ENCODE data around the gene SDK1. TPM values are rescaled to one million over a fixed set of nuclear protein-coding genes. Genes with fewer than 3 reads are reported as not detected.
"Not testable (repeated sequence)": the region's sequence is repeated elsewhere in the genome, so short reads cannot be mapped to it uniquely, and the experiment has no call there.

Gene SDK1
- total RNA-seq, 2 experiments from 2014 or later, result 0.10 to 0.17 TPM

GRCh38 chr7:3915337-3915878, 614.4 kb downstream of the SDK1 start:
- Mint-ChIP-seq H3K36me3 (ENCODE audit: low read depth) (no peaks in the 10 kb centered on the region), H3K4me3 (no peak overlapping the region), H3K27me3 (no peaks in the 10 kb centered on the region), H3K9me3 (peaks cover 3% of the 10 kb centered on the region), H3K4me1 (peaks cover 6% of the 10 kb centered on the region), H3K27ac (no peak overlapping the region)
- no peak for DNase-seq
- POLR2A ChIA-PET, result no interaction called here
- CTCF ChIA-PET, result no interaction called here

- CTCF ChIA-PET, result no interaction called here
- H3K27me3 Mint-ChIP-seq, result no peaks in the 10 kb centered on the region
- no peak overlapping the region for H3K27ac Mint-ChIP-seq
- no peak for DNase-seq
- H3K4me1 Mint-ChIP-seq, result peaks cover 6% of the 10 kb centered on the region
- POLR2A ChIA-PET, result no interaction called here
- H3K4me3 Mint-ChIP-seq, result no peak overlapping the region
- peaks cover 3% of the 10 kb centered on the region for H3K9me3 Mint-ChIP-seq
- no peaks in the 10 kb centered on the region for H3K36me3 Mint-ChIP-seq (ENCODE audit: low read depth)
Observed at GRCh38 chr7:3916146-3916545, 615.1 kb downstream of the SDK1 start.

GRCh38 chr7:3917436-3917835, 616.4 kb downstream of the SDK1 start:
- H3K9me3 Mint-ChIP-seq, result peaks cover 3% of the 10 kb centered on the region

GRCh38 chr7:3918576-3918975, 617.5 kb downstream of the SDK1 start:
- Mint-ChIP-seq H3K36me3 (ENCODE audit: low read depth) (no peaks in the 10 kb centered on the region), H3K27ac (no peak overlapping the region), H3K9me3 (peaks cover 3% of the 10 kb centered on the region), H3K4me1 (peaks cover 6% of the 10 kb centered on the region), H3K4me3 (no peak overlapping the region), H3K27me3 (no peaks in the 10 kb centered on the region)
- POLR2A ChIA-PET, result no interaction called here
- peak; percentile 8 for DNase-seq
- CTCF ChIA-PET, result no interaction called here

More at GRCh38 chr7:3917436-3917835, 616.4 kb downstream of the SDK1 start:
- Mint-ChIP-seq H3K4me1 (peaks cover 6% of the 10 kb centered on the region), H3K4me3 (no peak overlapping the region), H3K27me3 (no peaks in the 10 kb centered on the region), H3K27ac (no peak overlapping the region), H3K36me3 (ENCODE audit: low read depth) (no peaks in the 10 kb centered on the region)
- POLR2A ChIA-PET, result no interaction called here
- CTCF ChIA-PET, result no interaction called here
- no peak for DNase-seq

GRCh38 chr7:3922175-3922635, 621.2 kb downstream of the SDK1 start:
- Mint-ChIP-seq H3K4me1 (peaks cover 6% of the 10 kb centered on the region), H3K27me3 (no peaks in the 10 kb centered on the region), H3K36me3 (ENCODE audit: low read depth) (no peaks in the 10 kb centered on the region), H3K9me3 (peaks cover 3% of the 10 kb centered on the region), H3K27ac (no peak overlapping the region), H3K4me3 (no peak overlapping the region)
- ChIA-PET POLR2A (no interaction called here), CTCF (no interaction called here)
- no peak for DNase-seq

GRCh38 chr7:3923307-3923918, 622.4 kb downstream of the SDK1 start:
- Mint-ChIP-seq H3K4me3 (no peak overlapping the region), H3K27me3 (no peaks in the 10 kb centered on the region), H3K4me1 (peaks cover 6% of the 10 kb centered on the region), H3K9me3 (peaks cover 3% of the 10 kb centered on the region), H3K36me3 (ENCODE audit: low read depth) (no peaks in the 10 kb centered on the region), H3K27ac (no peak overlapping the region)
- DNase-seq, result no peak
- ChIA-PET CTCF (interaction anchor here (0.7 to 1.3 kb wide), 2 partner anchors 77 to 198 kb away, joined by 3 to 5 read pairs; no protein-coding TSS in a partner anchor), POLR2A (no interaction called here)

GRCh38 chr7:3924277-3924676, 623.2 kb downstream of the SDK1 start:
- no peak overlapping the region for H3K4me3 Mint-ChIP-seq
- DNase-seq, result no peak
- CTCF ChIA-PET, result interaction anchor here (1.3 kb wide), 1 partner anchor 198 kb away, joined by 3 read pairs; no protein-coding TSS in a partner anchor
- no peaks in the 10 kb centered on the region for H3K4me1 Mint-ChIP-seq
- H3K9me3 Mint-ChIP-seq, result no peaks in the 10 kb centered on the region
- no peak overlapping the region for H3K27ac Mint-ChIP-seq
- no peaks in the 10 kb centered on the region for H3K36me3 Mint-ChIP-seq (ENCODE audit: low read depth)
- H3K27me3 Mint-ChIP-seq, result no peaks in the 10 kb centered on the region
- POLR2A ChIA-PET, result no interaction called here

- H3K36me3 Mint-ChIP-seq (ENCODE audit: low read depth), result no peaks in the 10 kb centered on the region
- ChIA-PET POLR2A (no interaction called here), CTCF (no interaction called here)
- H3K9me3 Mint-ChIP-seq, result no peaks in the 10 kb centered on the region
- H3K27me3 Mint-ChIP-seq, result no peaks in the 10 kb centered on the region
- DNase-seq, result no peak
- no peak overlapping the region for H3K4me3 Mint-ChIP-seq
- no peaks in the 10 kb centered on the region for H3K4me1 Mint-ChIP-seq
- H3K27ac Mint-ChIP-seq, result no peak overlapping the region
Observed at GRCh38 chr7:3927446-3928110, 626.5 kb downstream of the SDK1 start.

GRCh38 chr7:3928727-3929515, 627.9 kb downstream of the SDK1 start:
- ChIA-PET POLR2A (no interaction called here), CTCF (no interaction called here)
- H3K27me3 Mint-ChIP-seq, result no peaks in the 10 kb centered on the region
- H3K4me3 Mint-ChIP-seq, result no peak overlapping the region
- H3K27ac Mint-ChIP-seq, result no peak overlapping the region
- no peaks in the 10 kb centered on the region for H3K9me3 Mint-ChIP-seq
- no peak for DNase-seq
- no peaks in the 10 kb centered on the region for H3K4me1 Mint-ChIP-seq
- H3K36me3 Mint-ChIP-seq (ENCODE audit: low read depth), result no peaks in the 10 kb centered on the region

- H3K36me3 Mint-ChIP-seq (ENCODE audit: low read depth), result peaks cover 2% of the 10 kb centered on the region
- H3K27me3 Mint-ChIP-seq, result no peaks in the 10 kb centered on the region
- no peak overlapping the region for H3K4me3 Mint-ChIP-seq
- H3K4me1 Mint-ChIP-seq, result no peaks in the 10 kb centered on the region
- DNase-seq, result no peak
- POLR2A ChIA-PET, result no interaction called here
- peaks cover 4% of the 10 kb centered on the region for H3K9me3 Mint-ChIP-seq
- no peak overlapping the region for H3K27ac Mint-ChIP-seq
- CTCF ChIA-PET, result no interaction called here
Observed at GRCh38 chr7:3931843-3932242, 630.8 kb downstream of the SDK1 start.

- H3K27ac Mint-ChIP-seq, result no peak overlapping the region
- no peaks in the 10 kb centered on the region for H3K27me3 Mint-ChIP-seq
- no peak for DNase-seq
- peaks cover 4% of the 10 kb centered on the region for H3K9me3 Mint-ChIP-seq
- POLR2A ChIA-PET, result no interaction called here
- H3K4me1 Mint-ChIP-seq, result no peaks in the 10 kb centered on the region
- H3K4me3 Mint-ChIP-seq, result no peak overlapping the region
- CTCF ChIA-PET, result no interaction called here
- peaks cover 2% of the 10 kb centered on the region for H3K36me3 Mint-ChIP-seq (ENCODE audit: low read depth)
Observed at GRCh38 chr7:3937146-3937545, 636.1 kb downstream of the SDK1 start.

GRCh38 chr7:3937605-3938004, 636.6 kb downstream of the SDK1 start:
- no peak overlapping the region for H3K27ac Mint-ChIP-seq
- no peak for DNase-seq
- no peaks in the 10 kb centered on the region for H3K27me3 Mint-ChIP-seq
- POLR2A ChIA-PET, result no interaction called here
- H3K36me3 Mint-ChIP-seq (ENCODE audit: low read depth), result peaks cover 2% of the 10 kb centered on the region
- H3K4me1 Mint-ChIP-seq, result no peaks in the 10 kb centered on the region
- CTCF ChIA-PET, result no interaction called here
- peaks cover 4% of the 10 kb centered on the region for H3K9me3 Mint-ChIP-seq
- no peak overlapping the region for H3K4me3 Mint-ChIP-seq

- H3K36me3 Mint-ChIP-seq (ENCODE audit: low read depth); H3K4me1 Mint-ChIP-seq; CTCF ChIA-PET; H3K9me3 Mint-ChIP-seq; H3K27ac Mint-ChIP-seq; H3K27me3 Mint-ChIP-seq; H3K4me3 Mint-ChIP-seq; POLR2A ChIA-PET; DNase-seq: not testable (repeated sequence)
Observed at GRCh38 chr7:3941706-3942105, 640.7 kb downstream of the SDK1 start.

Measured in activated CD4-positive, alpha-beta T cell treated with anti-CD3 and anti-CD28 coated beads, Interleukin-2, amount 10 ng/mL, durations not matched to agents 7 days and 5 days (primary cell).